IPS DF 19.7 (cell line): ENCODE results near the gene PIP5K1C.

Experiments
- DNase-seq: peaks from one replicate; pipeline ENCODE4 v3.0.0-alpha.2; 2013; ENCODE audit warnings: low read depth, low spot score

PIP5K1C gene

GRCh38 chr19:3610745-3611717 lies 89.2 kb downstream of the PIP5K1C start:
- no peak for DNase-seq

GRCh38 chr19:3609779-3610719 lies 90.2 kb downstream of the PIP5K1C start:
- DNase-seq, result no peak

- DNase-seq, result no peak
Measured at GRCh38 chr19:3608750-3609322, 91.4 kb downstream of the PIP5K1C start.

GRCh38 chr19:3608079-3608641 lies 92.1 kb downstream of the PIP5K1C start:
- DNase-seq, result no peak

- DNase-seq, result no peak
Measured at GRCh38 chr19:3607303-3608078, 92.8 kb downstream of the PIP5K1C start.

GRCh38 chr19:3606690-3607289 lies 93.5 kb downstream of the PIP5K1C start, which contains the start of gene TBXA2R:
Gene TBXA2R, minus strand, starts transcription at chr19:3606875. Its CDS starts 6,241 bp downstream, at chr19:3600634.
- no peak for DNase-seq

- DNase-seq, result no peak
Measured at GRCh38 chr19:3606174-3606689, 94.0 kb downstream of the PIP5K1C start.

GRCh38 chr19:3605770-3606169 lies 94.5 kb downstream of the PIP5K1C start:
- no peak for DNase-seq

GRCh38 chr19:3605361-3605760 lies 94.9 kb downstream of the PIP5K1C start:
- no peak for DNase-seq

- DNase-seq, result no peak
Measured at GRCh38 chr19:3604987-3605343, 95.3 kb downstream of the PIP5K1C start.

- DNase-seq, result no peak
Measured at GRCh38 chr19:3604227-3604986, 95.9 kb downstream of the PIP5K1C start.

- no peak for DNase-seq
Measured at GRCh38 chr19:3603121-3603811, 97.0 kb downstream of the PIP5K1C start.

- DNase-seq, result no peak
Measured at GRCh38 chr19:3601021-3601420, 99.2 kb downstream of the PIP5K1C start.

- DNase-seq, result no peak
Measured at GRCh38 chr19:3599776-3600187, 100.5 kb downstream of the PIP5K1C start.

GRCh38 chr19:3595521-3596061 lies 104.7 kb downstream of the PIP5K1C start:
- no peak for DNase-seq

- no peak for DNase-seq
Measured at GRCh38 chr19:3593156-3593555, 107.1 kb downstream of the PIP5K1C start.

GRCh38 chr19:3591876-3592613 lies 108.2 kb downstream of the PIP5K1C start:
- no peak for DNase-seq
